ENCODE data around the gene OBP2A. TPM values are rescaled to one million over a fixed set of nuclear protein-coding genes. Genes with fewer than 3 reads are reported as not detected.

The OBP2A gene
- total and polyA plus RNA-seq, 3 donors from 2014 or later: 11.8 to 19.0 (median 13.9) TPM

DNA sequence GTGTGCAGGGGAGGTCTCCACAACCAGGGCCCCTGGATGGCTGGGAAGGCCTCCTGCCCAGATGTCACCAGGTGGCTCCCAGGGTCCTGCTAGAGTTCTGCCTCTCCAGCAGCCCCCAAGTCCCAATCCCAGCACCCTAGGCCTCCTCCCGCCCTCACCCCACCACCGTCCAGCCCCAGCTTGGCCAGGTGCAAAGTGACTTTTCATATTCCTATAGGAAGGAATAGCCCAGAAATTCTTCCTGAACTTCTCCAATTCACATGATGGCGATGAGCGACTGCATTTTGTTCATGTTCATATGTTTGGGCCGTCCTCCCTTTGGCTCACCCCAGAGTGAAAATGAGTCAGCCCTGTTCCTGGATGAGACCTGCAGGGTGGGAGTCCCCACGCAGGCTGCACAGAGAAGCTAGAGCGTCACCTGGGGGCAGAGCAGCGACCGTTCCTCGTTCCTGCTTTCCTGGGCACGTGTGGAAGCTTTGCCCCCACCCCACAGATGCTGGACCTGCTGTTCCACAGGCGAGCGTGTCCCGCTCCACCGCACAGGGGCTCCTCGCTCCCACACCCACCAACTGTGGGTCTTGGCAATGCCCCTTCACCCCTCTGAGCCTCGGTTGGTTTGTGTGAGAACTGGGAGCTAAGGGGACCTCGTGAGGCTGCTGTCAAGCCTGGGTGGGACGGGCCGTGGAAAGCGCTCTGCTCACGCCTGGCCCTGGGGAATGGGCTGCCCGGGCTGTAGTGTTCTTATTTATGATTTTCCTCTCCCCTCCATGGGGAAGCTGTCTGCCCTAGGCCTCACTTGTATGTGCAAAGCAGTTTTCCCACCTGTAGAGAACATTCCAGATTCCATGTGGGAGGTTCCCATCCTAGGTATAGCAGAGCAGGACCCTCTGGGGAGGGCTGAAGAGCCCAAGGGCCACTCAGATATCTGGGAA is 38.6 kb upstream of the OBP2A start:
- no peak for DNase-seq
- intact Hi-C loops (cut with DNase I; ENCODE audit: low total_unique reads): no loop called here
- WGBS, 2 donors: 89 to 93% methylated on average over 18 to 23 of the region's 23 CpGs

DNA sequence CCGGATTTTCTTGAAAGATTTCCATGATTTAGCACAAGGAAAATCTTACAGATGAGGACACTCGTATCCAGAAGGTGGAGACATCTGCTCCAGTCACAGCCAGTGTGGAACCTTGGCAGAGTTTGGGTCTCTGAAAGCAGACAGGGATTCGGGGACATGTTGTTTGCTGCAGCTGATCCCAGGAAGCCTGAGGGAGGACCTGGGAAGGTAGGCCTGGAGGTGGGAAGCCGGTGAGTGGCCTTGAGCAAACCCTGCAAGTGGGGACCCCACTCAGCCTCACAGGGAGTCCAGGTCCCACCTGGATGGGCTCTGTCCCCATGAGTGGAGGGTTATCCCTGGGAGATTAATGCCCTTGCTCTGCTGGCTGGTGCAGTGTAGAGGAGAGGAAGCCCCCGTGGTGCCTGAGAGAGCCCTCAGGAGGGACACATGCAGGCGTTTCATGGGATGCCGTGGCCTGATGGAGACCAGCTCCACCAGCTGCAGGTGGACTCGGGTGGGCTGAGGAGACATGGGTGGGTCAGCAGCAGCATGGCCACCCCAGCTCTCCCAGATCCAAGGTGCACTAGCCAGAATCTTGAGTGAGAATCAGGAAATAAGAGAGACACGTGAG is 37.6 kb upstream of the OBP2A start:
- Histone ChIP-seq H3K27ac (no peak overlapping the region), H3K9me3 (no peaks in the 10 kb centered on the region), H3K4me1 (no peaks in the 10 kb centered on the region), H3K27me3 (no peaks in the 10 kb centered on the region), H3K36me3 (ENCODE audit: low read depth, missing control alignments) (no peaks in the 10 kb centered on the region), H3K4me3 (no peak overlapping the region)
- intact Hi-C loops (cut with DNase I; ENCODE audit: low total_unique reads): no loop called here
- WGBS, 2 donors: 92 to 94% methylated on average over 7 to 9 of the region's 9 CpGs
- TF ChIP-seq POLR2A (IDR thresholded peaks at IDR 0.05): no peak
- TF ChIP-seq, protein P1, sequence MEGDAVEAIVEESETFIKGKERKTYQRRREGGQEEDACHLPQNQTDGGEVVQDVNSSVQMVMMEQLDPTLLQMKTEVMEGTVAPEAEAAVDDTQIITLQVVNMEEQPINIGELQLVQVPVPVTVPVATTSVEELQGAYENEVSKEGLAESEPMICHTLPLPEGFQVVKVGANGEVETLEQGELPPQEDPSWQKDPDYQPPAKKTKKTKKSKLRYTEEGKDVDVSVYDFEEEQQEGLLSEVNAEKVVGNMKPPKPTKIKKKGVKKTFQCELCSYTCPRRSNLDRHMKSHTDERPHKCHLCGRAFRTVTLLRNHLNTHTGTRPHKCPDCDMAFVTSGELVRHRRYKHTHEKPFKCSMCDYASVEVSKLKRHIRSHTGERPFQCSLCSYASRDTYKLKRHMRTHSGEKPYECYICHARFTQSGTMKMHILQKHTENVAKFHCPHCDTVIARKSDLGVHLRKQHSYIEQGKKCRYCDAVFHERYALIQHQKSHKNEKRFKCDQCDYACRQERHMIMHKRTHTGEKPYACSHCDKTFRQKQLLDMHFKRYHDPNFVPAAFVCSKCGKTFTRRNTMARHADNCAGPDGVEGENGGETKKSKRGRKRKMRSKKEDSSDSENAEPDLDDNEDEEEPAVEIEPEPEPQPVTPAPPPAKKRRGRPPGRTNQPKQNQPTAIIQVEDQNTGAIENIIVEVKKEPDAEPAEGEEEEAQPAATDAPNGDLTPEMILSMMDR (IDR thresholded peaks at IDR 0.05): no peak
- DNase-seq: no peak

More for the DNA sequence above, 38.6 kb upstream of the OBP2A start:
- H3K4me1 ChIP-seq: no peaks in the 10 kb centered on the region
- no peaks in the 10 kb centered on the region for H3K36me3 ChIP-seq (ENCODE audit: low read depth, missing control alignments)
- no peaks in the 10 kb centered on the region for H3K9me3 ChIP-seq
- no peak overlapping the region for H3K4me3 ChIP-seq
- no peak for TF ChIP-seq POLR2A (IDR thresholded peaks at IDR 0.05)
- TF ChIP-seq, protein P1 (IDR thresholded peaks at IDR 0.05): no peak
- H3K27me3 ChIP-seq: no peaks in the 10 kb centered on the region
- H3K27ac ChIP-seq: no peak overlapping the region

DNA sequence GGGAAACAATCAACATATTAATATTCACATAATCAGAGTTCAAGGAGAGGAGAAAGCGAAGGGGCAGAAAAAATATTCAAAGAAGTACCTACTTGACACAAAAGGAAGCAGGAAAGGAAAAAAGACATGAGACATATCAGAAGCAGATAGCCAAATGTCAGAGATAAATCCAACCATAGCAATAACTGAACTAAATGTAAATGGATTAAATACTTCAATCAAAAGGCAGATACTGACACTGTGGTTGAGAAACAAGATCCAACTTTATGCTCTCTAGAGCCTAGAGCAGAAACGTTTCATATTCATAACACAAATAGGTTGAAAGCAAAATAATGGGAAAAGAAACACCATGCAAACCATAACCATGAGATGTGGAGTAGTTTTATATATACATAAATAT is 36.5 kb upstream of the OBP2A start:
- intact Hi-C loops (cut with DNase I; ENCODE audit: low total_unique reads): no loop called here

DNA sequence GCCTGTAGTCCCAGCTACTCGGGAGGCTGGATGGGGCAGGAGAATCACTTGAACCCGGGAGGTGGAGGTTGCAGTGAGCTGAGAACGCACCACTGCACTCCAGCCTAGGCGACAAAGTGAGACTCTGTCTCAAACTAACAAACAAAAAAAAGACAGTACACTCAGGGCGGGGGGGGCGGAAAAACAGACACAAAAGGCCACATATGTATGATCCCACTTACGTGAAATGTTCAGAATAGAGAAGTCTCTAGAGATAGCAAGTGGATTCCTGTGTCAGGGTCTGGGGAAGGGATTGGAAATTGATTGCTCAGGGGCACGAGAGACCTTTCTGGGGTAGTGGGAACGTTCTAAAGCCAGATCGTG is 33.7 kb upstream of the OBP2A start:
- H3K9me3 ChIP-seq: no peaks in the 10 kb centered on the region
- H3K36me3 ChIP-seq (ENCODE audit: low read depth, missing control alignments): no peaks in the 10 kb centered on the region
- no peak for DNase-seq
- TF ChIP-seq POLR2A (IDR thresholded peaks at IDR 0.05): no peak
- TF ChIP-seq, protein P1 (IDR thresholded peaks at IDR 0.05): no peak
- no peak overlapping the region for H3K4me3 ChIP-seq
- no peaks in the 10 kb centered on the region for H3K4me1 ChIP-seq
- H3K27ac ChIP-seq: no peak overlapping the region
- 84 to 85% methylated on average over 10 of the region's 10 CpGs for WGBS, 2 donors
- intact Hi-C loops (cut with DNase I; ENCODE audit: low total_unique reads): no loop called here
- H3K27me3 ChIP-seq: no peaks in the 10 kb centered on the region

More for the DNA sequence above, 36.5 kb upstream of the OBP2A start:
- no peak overlapping the region for H3K4me3 ChIP-seq
- H3K4me1 ChIP-seq: no peaks in the 10 kb centered on the region
- no peaks in the 10 kb centered on the region for H3K36me3 ChIP-seq (ENCODE audit: low read depth, missing control alignments)
- TF ChIP-seq POLR2A (IDR thresholded peaks at IDR 0.05): no peak
- TF ChIP-seq, protein P1 (IDR thresholded peaks at IDR 0.05): no peak
- H3K27ac ChIP-seq: no peak overlapping the region
- 86 to 90% methylated on average over 2 of the region's 2 CpGs for WGBS, 2 donors
- H3K9me3 ChIP-seq: no peaks in the 10 kb centered on the region
- no peaks in the 10 kb centered on the region for H3K27me3 ChIP-seq
- DNase-seq: no peak
